Uterus (tissue), 4 donors: Measurements from ENCODE around the gene NEUROG2. TPM values are rescaled to one million over a fixed set of nuclear protein-coding genes. Genes with fewer than 3 reads are reported as not detected.
"Not testable (repeated sequence)": the region's sequence is repeated elsewhere in the genome, so short reads cannot be mapped to it uniquely, and the experiment has no call there.

Source experiments
- DNase-seq, 2 donors: peaks; one replicate each; pipeline ENCODE4 v3.0.0-alpha.2; 2019 to 2020
- H3K27ac ChIP-seq, 2 donors: fragments of 200-600 bp; sonication (generic); 1 replicate in 1 of 2; 2 replicates in 1 of 2; pipeline ENCODE4 v1.5.1; 2016 to 2018
- H3K27me3 ChIP-seq, 2 donors: fragments of 200-600 bp; sonication (generic); one replicate each; pipeline ENCODE4 v1.5.1; 2018 to 2019; ENCODE audit warnings: control low read depth in 1 of 2
- H3K36me3 ChIP-seq, 2 donors: fragments of 200-600 bp; sonication (generic); one replicate each; pipeline ENCODE4 v1.5.1; 2019; ENCODE audit warnings: control low read depth in 1 of 2
- H3K4me1 ChIP-seq, 2 donors: fragments of 200-600 bp; sonication (generic); one replicate each; pipeline ENCODE4 v1.5.1; 2018 to 2019; ENCODE audit warnings: control low read depth in 1 of 2
- H3K4me3 ChIP-seq, 2 donors: fragments of 200-600 bp; sonication (generic); 1 replicate in 1 of 2; 2 replicates in 1 of 2; pipeline ENCODE4 v1.5.1; 2018 to 2019; ENCODE audit warnings: mild to moderate bottlenecking in 1 of 2
- H3K9me3 ChIP-seq, 2 donors: fragments of 200-600 bp; sonication (generic); one replicate each; pipeline ENCODE4 v1.5.1; 2019; ENCODE audit warnings: control low read depth in 1 of 2
- POLR2A ChIP-seq, 2 donors: fragments of 450-650 bp; IDR thresholded peaks; one replicate each; pipeline ENCODE4 v1.6.1; 2016; ENCODE audit warnings: antibody characterized with exemption in 2 of 2, mild to moderate bottlenecking in 1 of 2, moderate library complexity in 1 of 2
- intact Hi-C: fragments of 100-400 bp; cut with DNase I; formaldehyde crosslinking; loops from one replicate; pipeline ENCODE4 v1.15.1; 2023; ENCODE audit warnings: low total_unique reads
- total RNA-seq, 4 donors: library from RNA; depleted of rRNA in 3 of 4; stranded (reverse); fragments of >200 nt in 3 of 4; gene quantifications; one replicate each; pipeline versions ENCODE4 v1.1.0 to v1.2.4, GENCODE V29; 2014 to 2023
- TF ChIP-seq, protein P1 (sequence below), 4 experiments: fragments of 200-600 bp in 2 of 4; fragments of 450-650 bp in 2 of 4; sonication (generic) in 2 of 4; IDR thresholded peaks; one replicate each; pipeline ENCODE4 v1.5.1; 2016 to 2019; ENCODE audit warnings: antibody characterized with exemption in 4 of 4, mild to moderate bottlenecking in 2 of 4, moderate library complexity in 1 of 4
- donor health status: DM: yes; HTN: yes; CAD: no.

NEUROG2 gene
- total RNA-seq, 4 donors from 2014 or later: not detected

DNA sequence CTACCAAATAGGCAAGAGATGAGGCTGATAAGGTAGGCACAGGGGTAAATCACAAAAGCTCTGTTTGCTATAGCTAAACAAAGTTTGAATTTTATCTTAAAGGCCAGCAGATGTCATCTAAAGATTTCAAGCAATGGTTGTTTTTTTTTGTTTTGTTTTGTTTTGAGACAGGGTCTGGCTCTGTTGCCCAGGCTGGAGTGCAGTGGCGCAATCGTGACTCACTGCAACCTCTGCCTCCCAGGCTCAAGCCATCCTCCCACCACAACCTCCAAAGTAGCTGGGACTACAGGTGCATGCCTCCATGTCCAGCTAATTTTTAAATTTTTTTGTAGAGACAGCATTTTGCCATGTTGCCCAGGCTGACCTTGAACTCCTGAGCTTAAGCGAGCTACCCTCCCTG, 43.1 kb upstream of the NEUROG2 start:
- intact Hi-C loops: no loop called here
- no peak for DNase-seq
- H3K9me3 ChIP-seq: no peaks in the 10 kb centered on the region
- H3K4me3 ChIP-seq: no peak overlapping the region
- H3K4me1 ChIP-seq: no peaks in the 10 kb centered on the region
- no peaks in the 10 kb centered on the region for H3K36me3 ChIP-seq
- H3K27me3 ChIP-seq: no peaks in the 10 kb centered on the region
- no peak for TF ChIP-seq POLR2A (IDR thresholded peaks at IDR 0.05)
- TF ChIP-seq, protein P1, sequence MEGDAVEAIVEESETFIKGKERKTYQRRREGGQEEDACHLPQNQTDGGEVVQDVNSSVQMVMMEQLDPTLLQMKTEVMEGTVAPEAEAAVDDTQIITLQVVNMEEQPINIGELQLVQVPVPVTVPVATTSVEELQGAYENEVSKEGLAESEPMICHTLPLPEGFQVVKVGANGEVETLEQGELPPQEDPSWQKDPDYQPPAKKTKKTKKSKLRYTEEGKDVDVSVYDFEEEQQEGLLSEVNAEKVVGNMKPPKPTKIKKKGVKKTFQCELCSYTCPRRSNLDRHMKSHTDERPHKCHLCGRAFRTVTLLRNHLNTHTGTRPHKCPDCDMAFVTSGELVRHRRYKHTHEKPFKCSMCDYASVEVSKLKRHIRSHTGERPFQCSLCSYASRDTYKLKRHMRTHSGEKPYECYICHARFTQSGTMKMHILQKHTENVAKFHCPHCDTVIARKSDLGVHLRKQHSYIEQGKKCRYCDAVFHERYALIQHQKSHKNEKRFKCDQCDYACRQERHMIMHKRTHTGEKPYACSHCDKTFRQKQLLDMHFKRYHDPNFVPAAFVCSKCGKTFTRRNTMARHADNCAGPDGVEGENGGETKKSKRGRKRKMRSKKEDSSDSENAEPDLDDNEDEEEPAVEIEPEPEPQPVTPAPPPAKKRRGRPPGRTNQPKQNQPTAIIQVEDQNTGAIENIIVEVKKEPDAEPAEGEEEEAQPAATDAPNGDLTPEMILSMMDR (IDR thresholded peaks at IDR 0.05): no peak
- H3K27ac ChIP-seq: no peak overlapping the region

DNA sequence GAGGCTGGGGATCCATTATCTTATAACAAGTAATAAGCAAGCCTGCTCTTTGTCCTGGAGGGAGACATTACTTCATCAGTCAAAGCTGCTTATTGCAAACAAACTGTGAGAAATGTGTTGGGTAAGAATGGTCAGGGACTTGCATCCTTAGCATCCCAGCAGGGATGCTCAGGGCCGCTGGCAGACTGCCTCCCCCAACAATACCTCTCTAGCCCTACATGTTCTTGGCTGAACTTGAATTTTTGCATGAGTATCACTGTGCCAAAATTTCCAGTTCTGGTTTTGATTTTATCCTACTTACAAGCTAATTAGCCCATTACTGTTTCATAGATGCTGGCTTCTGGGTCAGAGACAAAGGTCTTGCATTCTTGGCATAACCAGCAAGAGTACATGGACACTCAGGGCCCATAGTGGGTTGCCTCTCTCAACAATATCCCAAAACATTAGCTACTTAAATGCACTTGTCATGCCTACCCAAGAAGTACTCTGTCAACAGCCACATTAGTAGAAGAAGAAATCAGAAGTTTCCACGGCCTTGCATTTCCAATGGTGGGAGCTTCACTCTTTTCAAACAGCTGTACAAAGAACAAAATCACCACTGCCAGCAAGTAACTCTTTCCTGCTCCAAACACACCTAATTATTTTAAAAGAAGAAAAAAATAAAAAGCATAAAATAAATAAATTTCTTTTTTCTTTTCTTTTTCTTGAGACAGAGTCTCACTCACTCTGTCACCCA, 41.9 kb upstream of the NEUROG2 start:
- TF ChIP-seq, protein P1 (IDR thresholded peaks at IDR 0.05): no peak
- TF ChIP-seq POLR2A (IDR thresholded peaks at IDR 0.05): no peak
- no peaks in the 10 kb centered on the region for H3K9me3 ChIP-seq
- H3K4me1 ChIP-seq: no peaks in the 10 kb centered on the region
- H3K4me3 ChIP-seq: no peak overlapping the region
- DNase-seq: no peak
- H3K27ac ChIP-seq: no peak overlapping the region
- no peaks in the 10 kb centered on the region for H3K27me3 ChIP-seq
- intact Hi-C loops: no loop called here
- no peaks in the 10 kb centered on the region for H3K36me3 ChIP-seq

DNA sequence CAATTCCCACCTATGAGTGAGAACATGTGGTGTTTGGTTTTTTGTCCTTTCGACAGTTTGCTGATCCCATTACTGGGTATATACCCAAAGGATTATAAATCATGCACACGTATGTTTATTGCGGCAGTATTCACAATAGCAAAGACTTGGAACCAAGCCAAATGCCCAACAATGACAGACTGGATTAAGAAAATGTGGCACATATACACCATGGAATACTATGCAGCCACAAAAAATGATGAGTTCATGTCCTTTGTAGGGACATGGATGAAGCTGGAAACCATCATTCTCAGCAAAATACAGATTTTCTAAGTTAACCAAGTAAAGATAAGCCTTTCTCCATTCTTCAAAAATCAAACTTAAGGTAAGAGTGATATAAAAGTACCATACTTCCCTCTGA, 38.3 kb upstream of the NEUROG2 start:
- H3K9me3 ChIP-seq, intact Hi-C loops, H3K36me3 ChIP-seq, H3K27ac ChIP-seq, H3K4me1 ChIP-seq, H3K27me3 ChIP-seq, H3K4me3 ChIP-seq, DNase-seq: not testable (repeated sequence)

DNA sequence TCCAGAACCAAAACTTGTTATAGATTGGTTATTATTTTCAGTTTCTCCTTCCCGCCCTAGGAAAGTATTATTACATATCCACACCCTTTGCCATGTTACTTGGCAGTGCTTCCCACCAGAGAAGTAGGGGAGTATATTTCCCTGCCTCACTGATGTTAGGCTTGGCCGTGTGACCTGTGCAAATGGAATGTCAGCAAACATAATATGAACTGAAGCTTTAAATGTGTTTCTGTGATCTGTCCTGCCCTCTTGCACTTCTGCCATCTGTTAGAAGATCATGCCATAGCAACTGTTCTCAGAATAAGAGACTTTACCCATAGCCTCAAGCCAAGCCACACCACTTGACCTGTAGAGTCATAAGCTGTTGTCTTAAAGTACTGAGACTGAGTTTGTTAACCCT, 36.7 kb upstream of the NEUROG2 start:
- intact Hi-C loops: no loop called here
- H3K9me3 ChIP-seq: no peaks in the 10 kb centered on the region
- H3K27me3 ChIP-seq: no peaks in the 10 kb centered on the region

DNA sequence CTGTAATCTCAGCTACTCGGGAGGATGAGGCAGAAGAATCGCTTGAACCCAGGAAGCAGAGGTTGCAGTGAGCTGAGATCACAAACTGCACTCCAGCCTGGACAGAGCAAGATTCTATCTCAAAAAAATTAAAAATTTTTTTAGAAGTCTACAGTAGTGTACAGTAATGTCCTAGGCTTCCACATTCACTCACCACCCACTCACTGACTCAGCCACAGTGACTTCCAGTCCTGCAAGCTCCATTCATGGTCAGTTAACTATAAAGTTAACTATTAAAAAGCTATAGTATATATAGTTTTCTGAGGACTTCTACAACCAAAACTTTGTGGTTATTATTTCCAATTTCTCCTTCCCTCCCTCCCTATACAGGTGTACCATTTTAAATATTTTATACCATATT, 34.7 kb upstream of the NEUROG2 start:
- Histone ChIP-seq H3K27ac (no peak overlapping the region), H3K27me3 (no peaks in the 10 kb centered on the region), H3K36me3 (no peaks in the 10 kb centered on the region), H3K4me1 (no peaks in the 10 kb centered on the region), H3K4me3 (no peak overlapping the region), H3K9me3 (no peaks in the 10 kb centered on the region)
- intact Hi-C loops: no loop called here
- DNase-seq: no peak
- TF ChIP-seq POLR2A (IDR thresholded peaks at IDR 0.05): no peak

More for the DNA sequence above, 36.7 kb upstream of the NEUROG2 start:
- no peaks in the 10 kb centered on the region for H3K36me3 ChIP-seq
- H3K4me1 ChIP-seq: no peaks in the 10 kb centered on the region
- TF ChIP-seq POLR2A (IDR thresholded peaks at IDR 0.05): no peak
- TF ChIP-seq, protein P1 (IDR thresholded peaks at IDR 0.05): no peak
- no peak overlapping the region for H3K27ac ChIP-seq
- no peak for DNase-seq
- no peak overlapping the region for H3K4me3 ChIP-seq

DNA sequence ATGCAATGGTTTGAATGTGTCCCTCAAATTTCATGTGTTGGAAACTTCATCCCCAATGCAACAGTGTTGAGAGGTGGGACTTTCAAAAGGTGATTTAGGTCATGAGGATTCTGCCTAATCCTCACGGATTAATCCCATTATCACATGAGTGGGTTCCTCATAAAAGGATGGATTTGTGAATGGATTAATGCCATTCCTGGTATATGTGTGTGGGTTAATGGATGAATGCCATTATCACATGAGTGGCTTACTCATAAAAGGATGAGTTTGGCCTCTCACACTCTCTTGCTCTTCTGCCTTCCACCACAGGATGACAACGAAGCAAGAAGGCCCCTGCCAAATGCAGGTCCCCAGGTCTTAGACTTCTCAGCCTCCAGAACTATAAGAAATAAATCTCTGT, 30.5 kb upstream of the NEUROG2 start:
- Histone ChIP-seq H3K27me3 (no peaks in the 10 kb centered on the region), H3K27ac (no peak overlapping the region)

More for the DNA sequence above, 30.5 kb upstream of the NEUROG2 start:
- TF ChIP-seq, protein P1 (IDR thresholded peaks at IDR 0.05): no peak
- TF ChIP-seq POLR2A (IDR thresholded peaks at IDR 0.05): no peak
- DNase-seq: no peak
- Histone ChIP-seq H3K36me3 (no peaks in the 10 kb centered on the region), H3K4me3 (no peak overlapping the region), H3K9me3 (no peaks in the 10 kb centered on the region), H3K4me1 (no peaks in the 10 kb centered on the region)
- intact Hi-C loops: no loop called here
